Kidney (tissue), 14 donors: ENCODE data around the gene APOBEC3F. TPM values are rescaled to one million over a fixed set of nuclear protein-coding genes. Genes with fewer than 3 reads are reported as not detected.
"Not testable (repeated sequence)": the region's sequence is repeated elsewhere in the genome, so short reads cannot be mapped to it uniquely, and the experiment has no call there.

ENCODE experiments used
- DNase-seq, 5 donors: peaks; one replicate each; pipeline ENCODE4 v3.0.0-alpha.2; 2013 to 2020
- FAIRE-seq: peaks from 2 replicates; lab custom pipeline; 2012; peaks lifted over from hg19 to GRCh38; lab: Jason Lieb, UNC
- H3K27ac ChIP-seq, 2 donors: one replicate each; pipeline ENCODE4 v1.7.0; 2013; ENCODE audit warnings: low read depth in 2 of 2, low read length in 2 of 2, inconsistent platforms in 1 of 2
- H3K27me3 ChIP-seq: one replicate; pipeline ENCODE4 v1.7.1; 2013; ENCODE audit warnings: low read length, inconsistent platforms; ENCODE audit not compliant: control insufficient read depth, insufficient read depth
- H3K36me3 ChIP-seq, 3 donors: one replicate each; pipeline versions ENCODE4 v1.7.0 to v1.7.1; 2013; ENCODE audit warnings: low read length in 3 of 3, control low read depth in 1 of 3, inconsistent platforms in 1 of 3; ENCODE audit not compliant: insufficient read depth in 3 of 3, control insufficient read depth in 2 of 3
- H3K4me1 ChIP-seq, 3 donors: one replicate each; pipeline versions ENCODE4 v1.7.0 to v1.7.1; 2013; ENCODE audit warnings: low read length in 3 of 3, inconsistent platforms in 1 of 3, low read depth in 1 of 3; ENCODE audit not compliant: control insufficient read depth in 2 of 3, insufficient read depth in 2 of 3
- H3K4me3 ChIP-seq, 3 donors: one replicate each; pipeline versions ENCODE4 v1.7.0 to v1.8.1; 2013; ENCODE audit warnings: low read length in 3 of 3, control low read depth in 1 of 3, inconsistent platforms in 1 of 3
- H3K9ac ChIP-seq, 3 donors: one replicate each; pipeline versions ENCODE4 v1.7.0 to v1.7.1; 2013; ENCODE audit warnings: low read length in 3 of 3, control low read depth in 1 of 3, inconsistent platforms in 1 of 3
- H3K9me3 ChIP-seq, 3 donors: one replicate each; pipeline versions ENCODE4 v1.7.0 to v1.7.1; 2013; ENCODE audit warnings: low read length in 3 of 3, control low read depth in 1 of 3, inconsistent platforms in 1 of 3; ENCODE audit not compliant: control insufficient read depth in 2 of 3, insufficient read depth in 1 of 3
- CTCF ChIP-seq: IDR thresholded peaks from 3 replicates; pipeline ENCODE4 v1.5.1; 2012; ENCODE audit warnings: mild to moderate bottlenecking, moderate library complexity, borderline replicate concordance; ENCODE audit not compliant: insufficient read depth; ENCODE audit errors: extremely low read depth
- intact Hi-C: fragments of 100-400 bp; cut with DNase I; formaldehyde crosslinking; loops from one replicate; pipeline ENCODE4 v1.11.1; 2022
- polyA plus RNA-seq: library from polyadenylated mRNA; stranded (reverse); fragments of 350-450 nt; fragmentation: Illumina TruSeq; extraction: RNeasy Lipid Tissue Mini Kit (QIAGEN cat#74804); gene quantifications from one replicate; pipeline ENCODE4 v1.2.3, GENCODE V29; 2014; ENCODE audit warnings: low read depth, low replicate concordance; ENCODE audit not compliant: insufficient read depth
- total RNA-seq: library from RNA; stranded (reverse); fragmentation: NEBNext Ultra II Directional; extraction: Animal tissue kit (Norgen Biotek cat#: 25700); gene quantifications from one replicate; pipeline ENCODE4 v1.2.1, GENCODE V29; 2021
- donor health status: control.
- donor health status: control.
- donor health status: control.
- donor health status: control.
- donor health status: control.
- donor health status: DM: yes; HTN: yes; CAD: no.
- donor health status: Normal renal cell carcinoma (clear cell type).

APOBEC3F gene
- total and polyA plus RNA-seq, 2 donors from 2014 or later: 6.9 to 16.3 TPM

GRCh38 chr22:39051844-39052495 lies 11.3 kb downstream of the APOBEC3F start:
- H3K4me3 ChIP-seq, H3K36me3 ChIP-seq, FAIRE-seq, H3K9ac ChIP-seq, H3K27ac ChIP-seq, intact Hi-C loops, H3K27me3 ChIP-seq, H3K4me1 ChIP-seq, H3K9me3 ChIP-seq, DNase-seq: not testable (repeated sequence)

- no peak overlapping the region for H3K4me3 ChIP-seq
- no peak overlapping the region for H3K27ac ChIP-seq
- H3K9me3 ChIP-seq: no peaks in the 10 kb centered on the region
- intact Hi-C loops: no loop called here
- no peaks in the 10 kb centered on the region for H3K27me3 ChIP-seq
- no peaks in the 10 kb centered on the region for H3K4me1 ChIP-seq
- TF ChIP-seq CTCF: no peak
- H3K9ac ChIP-seq: no peak overlapping the region
- no peaks in the 10 kb centered on the region for H3K36me3 ChIP-seq
- DNase-seq (no peak), FAIRE-seq (no peak)
These were observed 15.0 kb downstream of the APOBEC3F start for GRCh38 chr22:39055658-39056057.

- peak in 1 of 5 donors; percentile 13 for DNase-seq
- H3K4me3 ChIP-seq, H3K36me3 ChIP-seq, H3K4me1 ChIP-seq, H3K27ac ChIP-seq, FAIRE-seq, H3K27me3 ChIP-seq, H3K9ac ChIP-seq, H3K9me3 ChIP-seq, intact Hi-C loops: not testable (repeated sequence)
These were observed 20.6 kb downstream of the APOBEC3F start for GRCh38 chr22:39061290-39061689.

- H3K27ac ChIP-seq, H3K27me3 ChIP-seq, intact Hi-C loops, FAIRE-seq, H3K4me1 ChIP-seq, H3K9me3 ChIP-seq, H3K9ac ChIP-seq, H3K4me3 ChIP-seq, H3K36me3 ChIP-seq: not testable (repeated sequence)
- peak in 1 of 5 donors; percentile 15 for DNase-seq
These were observed 21.3 kb downstream of the APOBEC3F start for GRCh38 chr22:39061951-39062350.

GRCh38 chr22:39063904-39064303 lies 23.2 kb downstream of the APOBEC3F start:
- intact Hi-C loops, FAIRE-seq: not testable (repeated sequence)
- DNase-seq: peak in 1 of 5 donors; percentile 7

GRCh38 chr22:39066442-39067276 lies 26.0 kb downstream of the APOBEC3F start:
- FAIRE-seq, intact Hi-C loops, H3K27ac ChIP-seq, H3K9me3 ChIP-seq, H3K4me3 ChIP-seq, H3K4me1 ChIP-seq, H3K36me3 ChIP-seq, H3K9ac ChIP-seq, H3K27me3 ChIP-seq: not testable (repeated sequence)
- peak in 1 of 5 donors; percentile 17 for DNase-seq

More at GRCh38 chr22:39063904-39064303, 23.2 kb downstream of the APOBEC3F start:
- H3K27ac ChIP-seq, H3K27me3 ChIP-seq, H3K4me1 ChIP-seq, H3K36me3 ChIP-seq, H3K4me3 ChIP-seq, H3K9ac ChIP-seq, H3K9me3 ChIP-seq: not testable (repeated sequence)
